HepG2 (cell line): Measurements from ENCODE around the gene DUSP5. TPM values are rescaled to one million over a fixed set of nuclear protein-coding genes. Genes with fewer than 3 reads are reported as not detected.

Experiments used
- ATAC-seq: fragments of 200-7000 bp; cut with Tn5 transposase; 3 replicates; pipeline ENCODE4 v1.9.1; 2020; ENCODE audit warnings: mild to moderate bottlenecking, moderate library complexity
- BruUV-seq: library from RNA; stranded (reverse); fragments of 400-500 nt; replicated peaks from 2 replicates; lab custom pipeline; 2021; lab: Mats Ljungman, UMichigan
- CTCF ChIA-PET: fragments of 300-600 bp; formaldehyde crosslinking; extraction: SDS; loops from one replicate; lab custom pipeline; 2021; ENCODE audit warnings: low total read pairs, inconsistent platforms, low intra/inter-chr PET ratio; lab: Yijun Ruan, JAX
- POLR2A ChIA-PET: fragments of 350-600 bp; sonication (Branson Sonifier 250); formaldehyde crosslinking; loops from one replicate; lab custom pipeline; 2020; ENCODE audit warnings: antibody characterized with exemption, inconsistent platforms; lab: Yijun Ruan, JAX
- DNase-seq: peaks from one replicate; pipeline ENCODE4 v3.0.0-alpha.2; 2015; ENCODE audit warnings: low spot score
- FAIRE-seq: peaks from 3 replicates; lab custom pipeline; 2011; peaks lifted over from hg19 to GRCh38; lab: Jason Lieb, UNC
- H2AFZ ChIP-seq: one replicate; pipeline ENCODE4 v1.6.1; 2011; ENCODE audit warnings: low read length, inconsistent platforms
- H3K27ac ChIP-seq: fragments of 300-600 bp; 3 replicates; pipeline ENCODE4 v1.8.0; 2011; ENCODE audit warnings: mixed run types, mild to moderate bottlenecking, mixed read lengths, low read length, inconsistent platforms; ENCODE audit not compliant: insufficient read depth; ENCODE audit errors: extremely low read length
- H3K27me3 ChIP-seq, 2 experiments: fragments of 200-600 bp in 1 of 2; 2 replicates in 1 of 2; 3 replicates in 1 of 2; pipeline versions ENCODE4 v1.6.0 to v1.8.0; 2011; ENCODE audit warnings: low read length in 2 of 2, mild to moderate bottlenecking in 2 of 2, moderate library complexity in 2 of 2, inconsistent platforms in 1 of 2; ENCODE audit not compliant: insufficient read depth in 2 of 2, control insufficient read depth in 1 of 2
- H3K36me3 ChIP-seq, 2 experiments: fragments of 200-600 bp in 1 of 2; replicated peaks in 1 of 2; 2 replicates in 1 of 2; 3 replicates in 1 of 2; pipeline versions ENCODE4 v1.5.1 to v1.8.0; 2011; ENCODE audit warnings: low read length in 2 of 2, inconsistent platforms in 1 of 2; ENCODE audit not compliant: insufficient read depth in 2 of 2, control insufficient read depth in 1 of 2
- H3K4me1 ChIP-seq: 2 replicates; pipeline ENCODE4 v1.5.1; 2012; ENCODE audit warnings: low read length, inconsistent platforms; ENCODE audit not compliant: insufficient read depth
- H3K4me2 ChIP-seq: 2 replicates; pipeline ENCODE4 v1.6.0; 2011; ENCODE audit warnings: low read depth, low read length, inconsistent platforms
- H3K4me3 ChIP-seq, 3 experiments: fragments of 200-600 bp in 1 of 3; sonication (generic), shearing (Covaris generic) in 1 of 3; replicated peaks in 1 of 3; 2 replicates each; pipeline ENCODE4 v1.5.1; 2011 to 2016; ENCODE audit warnings: low read length in 3 of 3, inconsistent platforms in 2 of 3, low read depth in 2 of 3, mild to moderate bottlenecking in 2 of 3, control low read depth in 1 of 3, mixed read lengths in 1 of 3; ENCODE audit not compliant: insufficient read depth in 1 of 3
- H3K79me2 ChIP-seq: one replicate; pipeline ENCODE4 v1.6.1; 2011; ENCODE audit warnings: low read length, inconsistent platforms; ENCODE audit not compliant: insufficient read depth
- H3K9ac ChIP-seq: 2 replicates; pipeline ENCODE4 v1.6.0; 2011; ENCODE audit warnings: mild to moderate bottlenecking, low read depth, low read length, inconsistent platforms; ENCODE audit not compliant: insufficient read depth
- H3K9me3 ChIP-seq: 2 replicates; pipeline ENCODE4 v1.5.1; 2012; ENCODE audit warnings: mild to moderate bottlenecking, low read length
- H4K20me1 ChIP-seq: 2 replicates; pipeline ENCODE4 v1.6.0; 2011; ENCODE audit warnings: inconsistent platforms, mild to moderate bottlenecking, low read length, moderate library complexity; ENCODE audit not compliant: insufficient read depth
- CHD4 ChIP-seq: fragments of 200-600 bp; sonication (generic); IDR thresholded peaks from 2 replicates; pipeline ENCODE4 v1.7.0; 2017; ENCODE audit warnings: mild to moderate bottlenecking, low read length, borderline replicate concordance
- FOXA1 ChIP-seq, 2 experiments: fragments of 450-650 bp in 1 of 2; sonication (generic) in 1 of 2; formaldehyde crosslinking in 1 of 2; IDR thresholded peaks; 2 replicates each; pipeline versions ENCODE4 v1.4.0 to v1.6.1; 2016 to 2020; ENCODE audit warnings: missing genetic modification reagents in 1 of 2
- HNF4A ChIP-seq: sonication (generic); formaldehyde crosslinking; IDR thresholded peaks from 2 replicates; pipeline ENCODE4 v1.4.0; 2020; ENCODE audit warnings: missing genetic modification reagents
- KAT7 ChIP-seq: IDR thresholded peaks from 2 replicates; pipeline ENCODE4 v1.6.1; 2018; ENCODE audit warnings: borderline replicate concordance, missing compliant biosample characterization
- NFKBIZ ChIP-seq: IDR thresholded peaks from 2 replicates; pipeline ENCODE4 v1.6.1; 2018; ENCODE audit warnings: missing genetic modification reagents, missing compliant biosample characterization
- PPARG ChIP-seq: conservative IDR thresholded peaks from 2 replicates; pipeline ENCODE4 v1.6.1; 2016; ENCODE audit warnings: missing biosample characterization, missing genetic modification reagents
- PRPF4 ChIP-seq: fragments of 200-400 bp; formaldehyde crosslinking; IDR thresholded peaks from 2 replicates; pipeline ENCODE4 v1.6.1; 2016; ENCODE audit warnings: low read length, low read depth; ENCODE audit not compliant: poor library complexity, severe bottlenecking
- RARA ChIP-seq: IDR thresholded peaks from 2 replicates; pipeline ENCODE4 v1.6.1; 2016; ENCODE audit warnings: missing genetic modification reagents, missing compliant biosample characterization
- ZBTB7A ChIP-seq: sonication (generic); formaldehyde crosslinking; IDR thresholded peaks from 2 replicates; pipeline ENCODE4 v1.8.0; 2022; ENCODE audit warnings: mild to moderate bottlenecking, missing genetic modification reagents
- ZC3H13 ChIP-seq: sonication (generic); formaldehyde crosslinking; IDR thresholded peaks from 2 replicates; pipeline ENCODE4 v1.8.1; 2023; ENCODE audit warnings: mild to moderate bottlenecking, missing genetic modification reagents, moderate library complexity
- ZFY ChIP-seq: sonication (generic); formaldehyde crosslinking; IDR thresholded peaks from 2 replicates; pipeline ENCODE4 v1.4.0; 2020; ENCODE audit warnings: missing genetic modification reagents
- ZNF138 ChIP-seq: sonication (generic); formaldehyde crosslinking; IDR thresholded peaks from 2 replicates; pipeline ENCODE4 v1.5.0; 2020; ENCODE audit warnings: mild to moderate bottlenecking, low read depth, missing genetic modification reagents
- ZNF331 ChIP-seq: sonication (generic); formaldehyde crosslinking; IDR thresholded peaks from 2 replicates; pipeline ENCODE4 v1.4.0; 2020; ENCODE audit warnings: missing genetic modification reagents
- ZNF615 ChIP-seq: sonication (generic); formaldehyde crosslinking; IDR thresholded peaks from 2 replicates; pipeline ENCODE4 v1.5.0; 2020; ENCODE audit warnings: mild to moderate bottlenecking, missing genetic modification reagents, borderline replicate concordance
- ZNF737 ChIP-seq: sonication (generic); formaldehyde crosslinking; IDR thresholded peaks from 2 replicates; pipeline ENCODE4 v1.5.0; 2020; ENCODE audit warnings: missing genetic modification reagents, mild to moderate bottlenecking, borderline replicate concordance
- WGBS: methylation state at CpG from one replicate; pipeline ENCODE4 v1.1.6; 2017; ENCODE audit warnings: low lambda C conversion rate; 5-methylcytosine and 5-hydroxymethylcytosine counted together
- in situ Hi-C: cut with HindIII; loops from 2 replicates; pipeline ENCODE4 v1.10.0; 2017; ENCODE audit warnings: low pct_unique_long_range_greater_than_20kb; ENCODE audit not compliant: extremely low pct_ligation_motif_present
- intact Hi-C: fragments of 100-400 bp; cut with micrococcal nuclease; formaldehyde crosslinking; loops from one replicate; pipeline ENCODE4 v1.10.0; 2022; ENCODE audit not compliant: unreplicated experiment
- polyA plus RNA-seq, 8 experiments: library from polyadenylated mRNA; depleted of rRNA in 3 of 8; stranded (reverse) in 7 of 8; unstranded in 1 of 8; fragments of >200 nt; fragmentation: Illumina TruSeq in 4 of 8; extraction: Trizol in 4 of 8; gene quantifications; 2 replicates each; pipeline versions ENCODE4 v1.2.1 to v1.2.3, GENCODE V29; 2011 to 2016; ENCODE audit warnings: low read depth in 4 of 8, missing spikeins in 1 of 8, mixed read lengths in 1 of 8; ENCODE audit not compliant: insufficient read depth in 1 of 8
- total RNA-seq, 5 experiments: library from RNA; depleted of rRNA; stranded (reverse); fragments of >200 nt; fragmentation: Illumina TruSeq; extraction: Trizol; gene quantifications; 2 replicates each; pipeline ENCODE4 v1.2.3, GENCODE V29; 2016; ENCODE audit warnings: low read depth in 1 of 5
- TF ChIP-seq, protein P1 (sequence below): sonication (generic); formaldehyde crosslinking; IDR thresholded peaks from 2 replicates; pipeline ENCODE4 v1.4.0; 2020; ENCODE audit warnings: missing genetic modification reagents, mild to moderate bottlenecking, borderline replicate concordance
- TF ChIP-seq, protein P2 (sequence below): sonication (generic); formaldehyde crosslinking; IDR thresholded peaks from 2 replicates; pipeline ENCODE4 v1.4.0; 2020; ENCODE audit warnings: missing genetic modification reagents
- TF ChIP-seq, protein P3 (sequence below): sonication (generic); formaldehyde crosslinking; conservative IDR thresholded peaks from 2 replicates; pipeline ENCODE4 v1.4.0; 2020; ENCODE audit warnings: missing genetic modification reagents

Gene DUSP5
- total and polyA plus RNA-seq, 2 of the 13 experiments (the other 11 are each of a cell fraction or from before 2014, with no cell fraction given) = 1.4 to 3.7 TPM

DNA sequence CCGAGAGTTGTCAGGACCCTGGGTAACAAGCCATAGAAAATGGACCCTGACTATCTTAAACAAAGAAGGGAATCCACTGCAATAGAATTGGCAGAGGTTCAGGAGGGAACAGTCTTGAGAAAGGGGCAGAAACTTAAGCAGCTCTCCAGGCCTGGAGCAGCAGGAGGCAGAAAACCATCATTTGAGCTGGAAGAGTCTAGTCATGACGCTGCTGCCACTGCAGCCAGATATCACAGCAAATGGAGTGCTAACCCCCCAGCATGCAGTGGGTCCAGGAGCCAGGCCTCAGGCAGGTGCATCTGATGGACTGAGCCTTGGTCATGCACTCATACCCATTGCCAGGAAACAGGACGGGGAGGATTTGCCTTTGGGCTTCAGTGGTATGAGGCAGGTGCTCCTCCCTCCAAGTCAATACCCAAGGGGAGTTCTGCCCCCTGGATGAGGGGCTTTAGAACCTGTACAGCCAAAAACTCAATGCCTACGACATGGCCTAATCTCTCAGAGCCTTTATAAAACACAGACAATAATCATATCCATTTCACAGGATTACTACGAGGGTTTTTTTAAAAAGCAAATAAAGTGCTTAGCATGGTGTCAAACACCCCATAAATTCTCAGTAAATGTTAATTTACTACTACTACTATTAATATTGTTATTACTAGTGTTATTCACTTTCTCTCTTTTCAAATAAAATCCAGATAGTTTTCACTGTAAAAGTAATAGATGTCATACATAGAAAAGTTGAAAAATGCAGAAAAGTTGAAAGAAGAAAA lies 30.7 kb downstream of the DUSP5 start:
- H3K27me3 ChIP-seq = peaks cover 2 to 18% of the 10 kb centered on the region in 2 experiments; a peak in 3 of 5 replicates
- POLR2A ChIA-PET = interaction anchor here (0.7 kb wide), 1 partner anchor 129 kb away, joined by 3 read pairs; no protein-coding TSS in a partner anchor
- WGBS = 27% methylated on average over 4 of the region's 5 CpGs

More for the DNA sequence above, 30.7 kb downstream of the DUSP5 start:
- Histone ChIP-seq H3K36me3 (no peaks in the 10 kb centered on the region), H3K27ac (no peak overlapping the region), H3K4me2 (no peak overlapping the region; the same call in 1 of the 2 replicates), H3K4me3 (no peak overlapping the region), H4K20me1 (no peaks in the 10 kb centered on the region), H3K4me1 (peaks cover 44% of the 10 kb centered on the region), H2AFZ (no peak overlapping the region), H3K9ac (no peak overlapping the region), H3K9me3 (no peaks in the 10 kb centered on the region), H3K79me2 (no peaks in the 10 kb centered on the region)
- intact Hi-C loops (no loop called here), in situ Hi-C loops (no loop called here)
- BruUV-seq = no TSS peak
- TF ChIP-seq NFKBIZ (no peak), ZNF737 (no peak), PRPF4 (no peak), ZNF331 (CRISPR knock-in tag) (no peak), HNF4A (no peak), ZNF615 (CRISPR knock-in tag) (no peak), PPARG (no peak), ZNF138 (no peak), ZBTB7A (CRISPR knock-in tag) (no peak), FOXA1 (IDR thresholded peaks at IDR 0.05) (no peak), FOXA1 (CRISPR knock-in tag; IDR thresholded peaks at IDR 0.05) (no peak), RARA (no peak), KAT7 (no peak), ZFY (no peak), CHD4 (no peak), ZC3H13 (CRISPR knock-in tag) (no peak)
- TF ChIP-seq, protein P1, sequence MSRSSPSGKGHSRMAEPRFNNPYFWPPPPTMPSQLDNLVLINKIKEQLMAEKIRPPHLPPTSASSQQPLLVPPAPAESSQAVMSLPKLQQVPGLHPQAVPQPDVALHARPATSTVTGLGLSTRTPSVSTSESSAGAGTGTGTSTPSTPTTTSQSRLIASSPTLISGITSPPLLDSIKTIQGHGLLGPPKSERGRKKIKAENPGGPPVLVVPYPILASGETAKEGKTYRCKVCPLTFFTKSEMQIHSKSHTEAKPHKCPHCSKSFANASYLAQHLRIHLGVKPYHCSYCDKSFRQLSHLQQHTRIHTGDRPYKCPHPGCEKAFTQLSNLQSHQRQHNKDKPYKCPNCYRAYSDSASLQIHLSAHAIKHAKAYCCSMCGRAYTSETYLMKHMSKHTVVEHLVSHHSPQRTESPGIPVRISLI (CRISPR knock-in tag) = no peak
- TF ChIP-seq, protein P2, sequence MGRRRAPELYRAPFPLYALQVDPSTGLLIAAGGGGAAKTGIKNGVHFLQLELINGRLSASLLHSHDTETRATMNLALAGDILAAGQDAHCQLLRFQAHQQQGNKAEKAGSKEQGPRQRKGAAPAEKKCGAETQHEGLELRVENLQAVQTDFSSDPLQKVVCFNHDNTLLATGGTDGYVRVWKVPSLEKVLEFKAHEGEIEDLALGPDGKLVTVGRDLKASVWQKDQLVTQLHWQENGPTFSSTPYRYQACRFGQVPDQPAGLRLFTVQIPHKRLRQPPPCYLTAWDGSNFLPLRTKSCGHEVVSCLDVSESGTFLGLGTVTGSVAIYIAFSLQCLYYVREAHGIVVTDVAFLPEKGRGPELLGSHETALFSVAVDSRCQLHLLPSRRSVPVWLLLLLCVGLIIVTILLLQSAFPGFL (CRISPR knock-in tag) = no peak
- TF ChIP-seq, protein P3, sequence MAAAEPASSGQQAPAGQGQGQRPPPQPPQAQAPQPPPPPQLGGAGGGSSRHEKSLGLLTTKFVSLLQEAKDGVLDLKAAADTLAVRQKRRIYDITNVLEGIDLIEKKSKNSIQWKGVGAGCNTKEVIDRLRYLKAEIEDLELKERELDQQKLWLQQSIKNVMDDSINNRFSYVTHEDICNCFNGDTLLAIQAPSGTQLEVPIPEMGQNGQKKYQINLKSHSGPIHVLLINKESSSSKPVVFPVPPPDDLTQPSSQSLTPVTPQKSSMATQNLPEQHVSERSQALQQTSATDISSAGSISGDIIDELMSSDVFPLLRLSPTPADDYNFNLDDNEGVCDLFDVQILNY (CRISPR knock-in tag) = no peak
- FAIRE-seq (no peak), DNase-seq (no peak), ATAC-seq (no peak)
- CTCF ChIA-PET = no interaction called here
